GM23338 (cell line): Measurements from ENCODE around the gene IDUA. TPM values are rescaled to one million over a fixed set of nuclear protein-coding genes. Genes with fewer than 3 reads are reported as not detected.

ENCODE experiments used
- ATAC-seq: fragments of 200-7000 bp; cut with Tn5 transposase; 3 replicates; pipeline ENCODE4 v1.9.1; 2020
- DNase-seq: peaks from one replicate; pipeline ENCODE4 v3.0.0-alpha.2; 2015; ENCODE audit warnings: low spot score
- H2AFZ ChIP-seq: fragments of 200-600 bp; sonication (generic); 2 replicates; pipeline ENCODE4 v1.8.0; 2016; ENCODE audit warnings: antibody characterized with exemption, mild to moderate bottlenecking, moderate library complexity
- H3F3A ChIP-seq: fragments of 200-600 bp; sonication (generic); replicated peaks from 2 replicates; pipeline ENCODE4 v1.8.0; 2017; ENCODE audit warnings: antibody characterized with exemption, mixed run types, low read depth
- H3K27ac ChIP-seq: fragments of 200-600 bp; sonication (generic); 2 replicates; pipeline ENCODE4 v1.6.1; 2016; ENCODE audit warnings: low read depth
- H3K27me3 ChIP-seq: fragments of 200-600 bp; sonication (generic); 2 replicates; pipeline ENCODE4 v1.8.0; 2016; ENCODE audit warnings: mild to moderate bottlenecking, mixed run types, moderate library complexity; ENCODE audit not compliant: insufficient read depth
- H3K36me3 ChIP-seq: fragments of 200-600 bp; sonication (generic); 2 replicates; pipeline ENCODE4 v1.8.0; 2016; ENCODE audit warnings: mild to moderate bottlenecking; ENCODE audit not compliant: insufficient read depth
- H3K4me1 ChIP-seq: fragments of 200-600 bp; sonication (generic); 2 replicates; pipeline ENCODE4 v1.8.0; 2016; ENCODE audit warnings: mild to moderate bottlenecking, moderate library complexity; ENCODE audit not compliant: insufficient read depth
- H3K4me2 ChIP-seq: fragments of 200-600 bp; sonication (generic); 2 replicates; pipeline ENCODE4 v1.7.1; 2017; ENCODE audit warnings: mixed run types
- H3K4me3 ChIP-seq: fragments of 200-600 bp; sonication (generic); 2 replicates; pipeline ENCODE4 v1.6.1; 2016; ENCODE audit warnings: mixed run types
- H3K79me2 ChIP-seq: fragments of 200-600 bp; sonication (generic); replicated peaks from 2 replicates; pipeline ENCODE4 v1.8.0; 2017; ENCODE audit warnings: mild to moderate bottlenecking; ENCODE audit not compliant: insufficient read depth
- H3K9me2 ChIP-seq: fragments of 200-600 bp; sonication (generic); 2 replicates; pipeline ENCODE4 v1.8.0; 2017; ENCODE audit not compliant: insufficient read depth
- H4K20me1 ChIP-seq: fragments of 200-600 bp; sonication (generic); replicated peaks from 2 replicates; pipeline ENCODE4 v1.8.0; 2017; ENCODE audit warnings: mild to moderate bottlenecking; ENCODE audit not compliant: insufficient read depth
- H3K27ac Mint-ChIP-seq: 2 replicates; pipeline ENCODE4 v1.8.0; 2020; ENCODE audit warnings: inconsistent platforms, mild to moderate bottlenecking, moderate library complexity, mixed read lengths
- H3K27me3 Mint-ChIP-seq: 3 replicates; pipeline ENCODE4 v1.8.0; 2022; ENCODE audit warnings: low read depth, mild to moderate bottlenecking, moderate library complexity, mixed read lengths, inconsistent platforms; ENCODE audit not compliant: insufficient read depth, poor library complexity
- H3K36me3 Mint-ChIP-seq: 3 replicates; pipeline ENCODE4 v1.8.0; 2021; ENCODE audit warnings: low read depth, mild to moderate bottlenecking, inconsistent platforms, moderate library complexity, mixed read lengths
- H3K4me1 Mint-ChIP-seq: 3 replicates; pipeline ENCODE4 v1.8.0; 2020; ENCODE audit warnings: mild to moderate bottlenecking, inconsistent platforms, mixed read lengths
- H3K4me3 Mint-ChIP-seq: 3 replicates; pipeline ENCODE4 v1.8.0; 2021; ENCODE audit warnings: moderate library complexity, mild to moderate bottlenecking, inconsistent platforms, mixed read lengths
- H3K9me3 Mint-ChIP-seq: 3 replicates; pipeline ENCODE4 v1.8.0; 2020; ENCODE audit warnings: moderate library complexity, mild to moderate bottlenecking, inconsistent platforms, mixed read lengths
- CTCF ChIP-seq, 2 experiments: fragments of 200-600 bp in 1 of 2; sonication (generic) in 1 of 2; conservative IDR thresholded peaks; 2 replicates each; pipeline versions ENCODE4 v1.5.1 to v1.6.1; 2016 to 2017; ENCODE audit warnings: antibody characterized with exemption in 2 of 2, low read depth in 2 of 2, mild to moderate bottlenecking in 2 of 2, moderate library complexity in 1 of 2
- EZH2 ChIP-seq: fragments of 200-600 bp; sonication (generic); IDR thresholded peaks from one replicate; pipeline ENCODE4 v1.8.0; 2017; ENCODE audit warnings: antibody characterized with exemption, mild to moderate bottlenecking, low read depth; ENCODE audit not compliant: unreplicated experiment
- EZH2phosphoT487 ChIP-seq: fragments of 200-600 bp; sonication (generic); IDR thresholded peaks from one replicate; pipeline ENCODE4 v1.8.1; 2018; ENCODE audit warnings: antibody characterized with exemption; ENCODE audit not compliant: unreplicated experiment
- JUNB ChIP-seq: IDR thresholded peaks from one replicate; pipeline ENCODE4 v1.6.1; 2016; ENCODE audit warnings: antibody characterized with exemption; ENCODE audit not compliant: unreplicated experiment
- NANOG ChIP-seq: IDR thresholded peaks from 2 replicates; pipeline ENCODE4 v1.6.1; 2016; ENCODE audit warnings: antibody characterized with exemption, borderline replicate concordance
- POLR2AphosphoS5 ChIP-seq: IDR thresholded peaks from 2 replicates; pipeline ENCODE4 v1.6.1; 2016; ENCODE audit warnings: antibody characterized with exemption, low read depth
- ZNF114 ChIP-seq: fragments of 250-450 bp; sonication (Bioruptor Pico); IDR thresholded peaks from 2 replicates; pipeline ENCODE4 v1.5.0; 2020; ENCODE audit warnings: mild to moderate bottlenecking, moderate library complexity
- ZNF331 ChIP-seq: fragments of 250-450 bp; sonication (Bioruptor Pico); IDR thresholded peaks from 2 replicates; pipeline ENCODE4 v1.5.0; 2020; ENCODE audit warnings: low read depth, mild to moderate bottlenecking, moderate library complexity
- ZNF462 ChIP-seq: fragments of 250-450 bp; sonication (Bioruptor Pico); IDR thresholded peaks from 2 replicates; pipeline ENCODE4 v1.5.0; 2020; ENCODE audit warnings: mild to moderate bottlenecking, moderate library complexity
- polyA plus RNA-seq: library from polyadenylated mRNA; unstranded; fragments of >200 nt; fragmentation: Nextera tagmentation; extraction: Ambion mirVana; gene quantifications from 2 replicates; pipeline ENCODE4 v1.2.1, GENCODE V29; 2016
- total RNA-seq: library from RNA; depleted of rRNA; stranded (reverse); fragments of >200 nt; shearing (Covaris generic); gene quantifications from 2 replicates; pipeline ENCODE4 v1.2.3, GENCODE V29; 2014

The IDUA gene
- total and polyA plus RNA-seq, 2 experiments from 2014 or later = 1.3 to 6.1 TPM

GRCh38 chr4:999882-1000425, 13.1 kb downstream of the IDUA start:
- H3K4me3 ChIP-seq = no peak overlapping the region
- DNase-seq (no peak), ATAC-seq (no peak)
- no peaks in the 10 kb centered on the region for H3K9me2 ChIP-seq
- no peak overlapping the region for H3K27ac ChIP-seq
- H4K20me1 ChIP-seq = no peaks in the 10 kb centered on the region; the same call in 1 of the 2 replicates
- Mint-ChIP-seq H3K27me3 (peaks cover 76% of the 10 kb centered on the region), H3K27ac (no peak overlapping the region), H3K4me3 (no peak overlapping the region), H3K36me3 (no peaks in the 10 kb centered on the region), H3K4me1 (peaks cover 4% of the 10 kb centered on the region; the same call in 2 of the 3 replicates), H3K9me3 (peaks cover 2% of the 10 kb centered on the region; the same call in 2 of the 3 replicates)
- H2AFZ ChIP-seq = no peak overlapping the region
- H3K4me2 ChIP-seq = no peak overlapping the region
- no peaks in the 10 kb centered on the region for H3K79me2 ChIP-seq
- no peaks in the 10 kb centered on the region for H3K36me3 ChIP-seq
- H3F3A ChIP-seq = no peaks in the 10 kb centered on the region
- peaks cover 92% of the 10 kb centered on the region for H3K27me3 ChIP-seq
- TF ChIP-seq ZNF114 (CRISPR knock-in tag) (no peak), JUNB (no peak), ZNF462 (no peak), EZH2phosphoT487 (no peak), EZH2 (no peak), ZNF331 (CRISPR knock-in tag) (no peak), CTCF (conservative IDR thresholded peaks at IDR 0.05; ENCODE audit: low read depth in 2 of 2) (no peak), POLR2AphosphoS5 (no peak), NANOG (no peak)
- H3K4me1 ChIP-seq = no peaks in the 10 kb centered on the region; the same call in 1 of the 2 replicates
